ENCODE measurements around the gene EEF1A2.

EEF1A2 gene

GRCh38 chr20:63534427-63534830 lies 35.5 kb upstream of the EEF1A2 start:
- peaks cover 7% of the 10 kb centered on the region; the same call in 1 of the 2 replicates for H3K4me1 ChIP-seq (ENCODE audit: low read length)
- H3K9me3 ChIP-seq (replicated peaks; ENCODE audit: insufficient read depth, low read length), result no peaks in the 10 kb centered on the region
- no peak overlapping the region for H3K27ac ChIP-seq (ENCODE audit: low read length)
- H3K9me2 ChIP-seq (replicated peaks; ENCODE audit: insufficient read depth, low read length), result no peaks in the 10 kb centered on the region
- no peaks in the 10 kb centered on the region for H3K79me2 ChIP-seq (ENCODE audit: low read length)
- DNase-seq, result no peak
- H3K4me3 ChIP-seq (ENCODE audit: low read length), result no peak overlapping the region
- peaks cover 41% of the 10 kb centered on the region for H3K27me3 ChIP-seq (replicated peaks; ENCODE audit: insufficient read depth, low read length)
- TF ChIP-seq CTCF (IDR thresholded peaks at IDR 0.05; ENCODE audit: low read length) (no peak), EZH2 (optimal IDR thresholded peaks at IDR 0.05; ENCODE audit: low read depth, low read length) (no peak), EZH2phosphoT487 (IDR thresholded peaks at IDR 0.05; ENCODE audit: low read length) (no peak)
- no peaks in the 10 kb centered on the region for H3K36me3 ChIP-seq (replicated peaks; ENCODE audit: insufficient read depth, low read length)
- H3K4me2 ChIP-seq (ENCODE audit: low read depth, low read length), result no peak overlapping the region
- no peak overlapping the region for H2AFZ ChIP-seq (ENCODE audit: low read length)
- H4K20me1 ChIP-seq (ENCODE audit: insufficient read depth, low read length), result no peaks in the 10 kb centered on the region
- H3K9ac ChIP-seq (ENCODE audit: low read length), result no peak overlapping the region
- H3F3A ChIP-seq (ENCODE audit: insufficient read depth, low read length), result 0 out of 2 replicates have a peak, but pooled peaks cover 4% of the 10 kb centered on the region

- Histone ChIP-seq H2AFZ (ENCODE audit: low read length) (no peak overlapping the region), H3K9me3 (replicated peaks; ENCODE audit: insufficient read depth, low read length) (no peaks in the 10 kb centered on the region), H3K36me3 (replicated peaks; ENCODE audit: insufficient read depth, low read length) (no peaks in the 10 kb centered on the region), H4K20me1 (ENCODE audit: insufficient read depth, low read length) (no peaks in the 10 kb centered on the region), H3K9me2 (replicated peaks; ENCODE audit: insufficient read depth, low read length) (no peaks in the 10 kb centered on the region), H3K79me2 (ENCODE audit: low read length) (no peaks in the 10 kb centered on the region), H3K27ac (ENCODE audit: low read length) (no peak overlapping the region), H3K9ac (ENCODE audit: low read length) (no peak overlapping the region), H3K27me3 (replicated peaks; ENCODE audit: insufficient read depth, low read length) (peaks cover 41% of the 10 kb centered on the region), H3K4me2 (ENCODE audit: low read depth, low read length) (no peak overlapping the region), H3K4me3 (ENCODE audit: low read length) (no peak overlapping the region), H3K4me1 (ENCODE audit: low read length) (peaks cover 7% of the 10 kb centered on the region; the same call in 1 of the 2 replicates), H3F3A (ENCODE audit: insufficient read depth, low read length) (peaks cover 4% of the 10 kb centered on the region; the same call in 1 of the 2 replicates)
- TF ChIP-seq EZH2 (optimal IDR thresholded peaks at IDR 0.05; ENCODE audit: low read depth, low read length), result no peak
- no peak for TF ChIP-seq EZH2phosphoT487 (IDR thresholded peaks at IDR 0.05; ENCODE audit: low read length)
- no peak for TF ChIP-seq CTCF (IDR thresholded peaks at IDR 0.05; ENCODE audit: low read length)
- no peak for DNase-seq
Observed at GRCh38 chr20:63533871-63534393, 35.0 kb upstream of the EEF1A2 start.

GRCh38 chr20:63533388-63533787 lies 34.5 kb upstream of the EEF1A2 start:
- no peak for DNase-seq
- Histone ChIP-seq H3K27ac (ENCODE audit: low read length) (no peak overlapping the region), H2AFZ (ENCODE audit: low read length) (no peak overlapping the region), H3K9ac (ENCODE audit: low read length) (no peak overlapping the region), H3K9me2 (replicated peaks; ENCODE audit: insufficient read depth, low read length) (no peaks in the 10 kb centered on the region), H3F3A (ENCODE audit: insufficient read depth, low read length) (peaks cover 4% of the 10 kb centered on the region; the same call in 1 of the 2 replicates), H3K36me3 (replicated peaks; ENCODE audit: insufficient read depth, low read length) (no peaks in the 10 kb centered on the region), H4K20me1 (ENCODE audit: insufficient read depth, low read length) (no peaks in the 10 kb centered on the region), H3K4me2 (ENCODE audit: low read depth, low read length) (no peak overlapping the region), H3K27me3 (replicated peaks; ENCODE audit: insufficient read depth, low read length) (peaks cover 42% of the 10 kb centered on the region), H3K9me3 (replicated peaks; ENCODE audit: insufficient read depth, low read length) (no peaks in the 10 kb centered on the region), H3K79me2 (ENCODE audit: low read length) (no peaks in the 10 kb centered on the region), H3K4me3 (ENCODE audit: low read length) (no peak overlapping the region), H3K4me1 (ENCODE audit: low read length) (peaks cover 7% of the 10 kb centered on the region; the same call in 1 of the 2 replicates)
- TF ChIP-seq EZH2 (optimal IDR thresholded peaks at IDR 0.05; ENCODE audit: low read depth, low read length) (no peak), CTCF (IDR thresholded peaks at IDR 0.05; ENCODE audit: low read length) (no peak), EZH2phosphoT487 (IDR thresholded peaks at IDR 0.05; ENCODE audit: low read length) (no peak)

Data from MM.1S (cell line).